Retinal pigment epithelial cell (primary cell): ENCODE results near the gene SLC22A7.

Experiments
- DNase-seq: peaks from one replicate; pipeline ENCODE4 v3.0.0-alpha.2; 2010; ENCODE audit warnings: low read depth
- H3K4me3 ChIP-seq: 2 replicates; pipeline ENCODE4 v1.5.1; 2011; ENCODE audit warnings: mild to moderate bottlenecking, low read length, control low read depth, moderate library complexity
- CTCF ChIP-seq: conservative IDR thresholded peaks from 2 replicates; pipeline ENCODE4 v1.5.1; 2011; ENCODE audit warnings: low read depth, low read length, control low read depth, inconsistent platforms

Gene SLC22A7

GRCh38 chr6:43290339-43290904 is 7.6 kb upstream of the SLC22A7 start:
- no peak overlapping the region for H3K4me3 ChIP-seq
- TF ChIP-seq CTCF = no peak
- no peak for DNase-seq

DNA sequence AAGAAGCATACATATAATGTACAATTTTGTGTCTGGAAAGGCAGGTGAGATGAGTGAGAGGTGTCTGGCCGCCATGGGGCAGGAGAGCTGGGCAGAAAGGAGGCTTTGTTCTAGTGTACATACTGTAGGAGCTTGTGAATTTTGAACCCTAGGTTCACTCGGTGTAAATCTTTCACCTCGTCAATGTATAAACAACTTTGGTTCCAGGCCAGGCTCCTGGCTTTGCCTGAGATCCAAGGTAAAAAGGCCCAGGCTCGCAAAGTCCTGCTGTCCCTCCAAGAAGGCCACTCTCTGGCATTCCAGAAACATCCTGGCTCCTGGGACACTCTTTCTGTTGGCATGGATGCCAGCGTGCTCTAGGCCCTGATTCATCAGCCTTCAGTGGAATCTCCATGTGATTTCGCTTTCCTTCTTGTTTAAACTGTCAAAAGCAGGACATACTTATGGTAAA is 7.1 kb upstream of the SLC22A7 start:
- H3K4me3 ChIP-seq = no peak overlapping the region
- no peak for TF ChIP-seq CTCF
- DNase-seq = no peak

- H3K4me3 ChIP-seq = no peak overlapping the region
- DNase-seq = no peak
- no peak for TF ChIP-seq CTCF
Measured at GRCh38 chr6:43291708-43292107, 6.4 kb upstream of the SLC22A7 start.

- DNase-seq = no peak
- H3K4me3 ChIP-seq = no peak overlapping the region
- no peak for TF ChIP-seq CTCF
Measured at GRCh38 chr6:43292341-43292740, 5.7 kb upstream of the SLC22A7 start.

GRCh38 chr6:43292763-43293318 is 5.2 kb upstream of the SLC22A7 start:
- H3K4me3 ChIP-seq = no peak overlapping the region
- no peak for DNase-seq
- no peak for TF ChIP-seq CTCF

DNA sequence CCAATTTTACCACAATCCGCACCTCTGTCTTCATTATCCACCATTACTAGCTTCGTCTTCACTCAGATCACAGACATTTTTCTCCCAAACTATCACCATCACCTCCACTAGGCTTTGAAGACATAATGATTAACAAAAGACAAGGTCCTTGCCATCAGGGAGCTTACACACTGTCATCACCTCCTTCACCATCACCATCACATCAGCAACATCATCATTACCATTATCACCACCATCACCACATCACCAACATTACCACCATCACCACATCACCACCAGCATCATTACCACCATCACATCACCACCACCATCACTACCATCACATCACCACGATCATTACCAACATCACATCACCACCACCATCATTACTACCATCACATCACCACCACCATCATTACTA is 4.4 kb upstream of the SLC22A7 start:
- no peak overlapping the region for H3K4me3 ChIP-seq
- TF ChIP-seq CTCF = no peak
- DNase-seq = no peak

DNA sequence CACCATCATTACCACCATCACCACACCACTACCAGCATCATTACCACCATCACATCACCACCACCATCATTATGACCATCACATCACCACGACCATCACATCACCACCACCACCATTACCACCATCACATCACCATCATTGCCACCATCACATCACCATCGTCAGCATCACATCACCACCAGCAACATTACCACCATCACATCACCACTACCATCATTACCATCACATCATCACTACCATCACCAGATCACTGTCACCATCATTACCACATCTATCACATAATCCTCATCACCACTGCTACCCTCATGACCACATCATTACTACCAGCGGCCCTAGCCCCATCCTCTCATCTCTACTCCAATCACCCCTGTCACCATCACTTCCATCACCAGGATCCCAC is 3.5 kb upstream of the SLC22A7 start:
- DNase-seq = no peak
- TF ChIP-seq CTCF = no peak
- H3K4me3 ChIP-seq = no peak overlapping the region
